Measurements from ENCODE around the gene MAP6.

MAP6 gene

DNA sequence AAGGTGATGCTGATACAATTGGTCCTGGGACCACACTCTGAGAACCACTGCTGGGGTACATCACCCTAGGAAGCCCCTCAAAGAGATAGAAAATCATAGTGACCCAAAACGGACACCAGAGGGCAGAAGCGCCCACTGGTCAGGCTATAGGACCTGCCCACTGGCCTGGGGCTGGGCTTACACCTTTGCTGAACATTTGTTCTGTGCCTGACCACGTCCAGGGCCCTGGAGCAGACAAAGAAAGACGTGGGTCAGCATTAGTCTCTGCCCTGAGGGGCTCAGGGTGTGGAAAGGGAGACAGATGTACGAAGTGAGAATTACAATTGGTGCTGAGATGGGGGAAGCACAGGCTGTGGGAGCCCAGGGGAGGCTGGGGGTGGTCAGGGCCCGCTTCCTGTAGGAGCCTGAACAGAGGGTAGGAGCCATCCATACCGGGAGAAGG, 121.2 kb downstream of the MAP6 start:
- DNase-seq, result no peak

DNA sequence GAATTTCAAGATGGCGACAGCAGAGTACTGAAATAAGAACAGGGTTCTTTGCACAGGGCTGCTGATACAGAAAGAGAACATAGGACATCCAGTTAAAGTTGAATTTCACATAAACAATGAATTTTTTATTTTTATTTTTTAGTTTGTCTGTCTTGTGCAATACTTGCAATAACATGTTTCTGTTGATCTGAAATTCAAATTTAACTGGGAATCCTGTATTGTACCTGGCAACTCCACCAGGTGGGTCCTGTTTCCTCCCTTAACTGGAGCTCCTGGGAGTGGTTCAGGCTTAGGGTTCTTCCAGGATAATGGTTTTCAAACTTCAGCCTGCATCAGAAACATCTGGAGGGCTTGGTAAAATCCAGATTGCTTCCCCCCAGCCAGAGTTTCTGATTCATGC, 121.7 kb downstream of the MAP6 start:
- no peak for DNase-seq

DNA sequence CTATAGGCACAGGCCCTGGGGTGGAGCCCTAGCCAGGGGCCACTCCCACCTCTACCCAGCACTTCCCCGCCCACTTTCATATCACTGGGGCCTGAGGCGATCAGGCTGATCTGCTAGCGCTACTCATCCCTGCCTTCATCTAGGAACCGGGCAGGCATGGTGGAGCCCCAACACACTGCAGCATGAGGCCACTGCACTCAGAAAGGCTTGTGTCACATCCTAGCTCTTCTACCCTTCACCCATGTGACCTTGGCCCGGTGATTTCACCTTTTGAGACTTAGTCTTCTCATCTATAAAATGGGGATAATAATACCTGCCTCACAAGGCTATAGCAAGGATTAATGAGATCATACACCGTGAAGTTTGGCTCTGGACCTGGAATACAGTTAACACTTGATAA, 125.0 kb downstream of the MAP6 start:
- no peak for DNase-seq

DNA sequence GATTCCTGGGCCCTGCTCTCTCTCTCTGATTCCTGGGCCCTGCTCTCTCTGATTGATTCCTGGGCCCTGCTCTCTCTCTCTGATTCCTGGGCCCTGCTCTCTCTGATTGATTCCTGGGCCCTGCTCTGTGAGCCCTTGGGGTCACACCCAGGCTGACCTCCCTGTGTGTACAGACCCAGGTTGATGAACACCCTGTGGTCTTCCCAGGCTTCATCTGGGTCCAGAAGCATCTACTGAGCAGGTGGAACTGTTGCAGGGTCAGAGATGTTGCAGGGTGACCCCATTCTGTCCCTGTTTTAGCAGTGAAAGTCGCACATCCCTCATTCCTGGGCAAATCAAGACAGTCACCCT, 126.8 kb downstream of the MAP6 start:
- DNase-seq, result no peak

DNA sequence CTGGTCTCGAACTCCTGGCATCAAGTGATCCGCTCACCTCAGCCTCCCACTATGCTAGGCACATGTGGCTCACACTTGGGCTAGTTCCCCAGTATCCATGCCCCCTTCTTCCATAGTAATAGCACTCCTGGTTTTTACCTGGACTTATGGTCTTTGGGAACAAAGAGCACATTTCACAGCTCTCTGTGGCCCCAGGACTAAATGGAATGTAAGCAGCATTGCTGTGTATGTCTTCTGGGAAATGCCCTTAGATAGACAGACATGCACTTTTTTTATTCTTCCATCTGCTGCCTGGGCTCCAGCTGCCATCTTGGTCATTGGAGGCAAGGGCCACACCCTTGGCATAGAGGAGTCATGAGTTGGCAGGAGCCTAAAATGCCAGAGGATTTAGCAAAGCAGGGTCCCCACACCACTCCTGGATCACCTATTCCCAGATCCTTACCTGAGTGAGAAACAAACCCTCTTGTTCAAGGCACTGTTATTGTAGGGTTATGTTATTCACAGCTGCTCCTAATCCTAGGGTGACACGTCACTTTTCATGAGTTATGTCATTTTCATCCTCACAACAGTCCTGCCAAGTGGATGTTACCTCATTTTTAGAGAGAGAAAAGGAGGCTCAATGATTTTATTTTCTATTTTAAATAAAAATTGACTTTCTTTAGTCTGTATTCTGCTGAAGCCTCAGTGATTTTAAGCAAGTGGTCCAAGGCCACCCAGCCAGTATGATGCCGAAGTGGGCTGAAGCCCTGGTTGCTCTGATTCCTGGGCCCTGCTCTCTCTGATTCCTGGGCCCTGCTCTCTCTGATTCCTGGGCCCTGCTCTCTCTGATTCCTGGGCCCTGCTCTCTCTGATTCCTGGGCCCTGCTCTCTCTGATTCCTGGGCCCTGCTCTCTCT, 127.4 kb downstream of the MAP6 start:
- no peak for DNase-seq

DNA sequence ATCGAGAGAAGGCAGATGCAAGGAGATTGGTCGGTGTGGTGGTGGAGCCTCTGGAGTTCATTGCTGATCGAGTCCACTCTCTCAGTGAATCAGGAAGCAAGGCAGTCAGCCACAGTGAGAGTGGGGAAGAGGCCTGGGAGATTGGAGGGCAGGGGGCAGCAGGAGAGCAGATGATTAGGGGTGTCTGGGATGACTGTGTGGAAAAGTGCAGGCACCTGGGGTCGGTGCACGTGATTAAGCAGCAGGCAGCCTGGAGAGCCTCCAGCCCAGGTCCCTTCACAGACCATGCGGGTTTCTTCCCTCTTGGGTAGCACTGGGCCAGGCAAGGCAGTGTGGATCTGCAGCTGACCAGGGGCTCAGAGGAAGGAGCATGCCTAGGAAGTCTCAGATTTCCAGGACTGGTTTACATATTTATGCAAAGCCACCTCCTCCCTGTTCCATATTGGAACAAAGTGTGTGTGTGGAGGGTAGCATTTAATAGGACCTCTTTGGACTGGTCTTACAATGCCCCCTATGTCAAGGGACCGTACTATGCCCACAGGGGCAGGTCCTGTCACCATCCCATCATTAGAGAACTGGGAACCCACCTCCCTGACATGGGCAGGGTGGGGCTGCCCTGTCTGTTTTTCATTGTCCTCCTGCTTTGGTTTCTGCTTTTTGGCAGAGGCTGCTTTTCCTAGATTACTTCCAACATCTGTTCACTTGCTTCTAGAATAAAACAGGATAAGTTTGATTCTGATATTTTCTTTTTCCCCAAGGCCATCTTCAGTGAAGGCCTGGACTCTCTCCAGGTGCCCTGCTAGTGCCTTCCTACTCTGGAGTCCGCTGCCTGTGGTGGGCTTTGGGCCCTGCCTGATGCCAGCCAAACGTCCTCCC, 129.1 kb downstream of the MAP6 start:
- DNase-seq, result no peak

DNA sequence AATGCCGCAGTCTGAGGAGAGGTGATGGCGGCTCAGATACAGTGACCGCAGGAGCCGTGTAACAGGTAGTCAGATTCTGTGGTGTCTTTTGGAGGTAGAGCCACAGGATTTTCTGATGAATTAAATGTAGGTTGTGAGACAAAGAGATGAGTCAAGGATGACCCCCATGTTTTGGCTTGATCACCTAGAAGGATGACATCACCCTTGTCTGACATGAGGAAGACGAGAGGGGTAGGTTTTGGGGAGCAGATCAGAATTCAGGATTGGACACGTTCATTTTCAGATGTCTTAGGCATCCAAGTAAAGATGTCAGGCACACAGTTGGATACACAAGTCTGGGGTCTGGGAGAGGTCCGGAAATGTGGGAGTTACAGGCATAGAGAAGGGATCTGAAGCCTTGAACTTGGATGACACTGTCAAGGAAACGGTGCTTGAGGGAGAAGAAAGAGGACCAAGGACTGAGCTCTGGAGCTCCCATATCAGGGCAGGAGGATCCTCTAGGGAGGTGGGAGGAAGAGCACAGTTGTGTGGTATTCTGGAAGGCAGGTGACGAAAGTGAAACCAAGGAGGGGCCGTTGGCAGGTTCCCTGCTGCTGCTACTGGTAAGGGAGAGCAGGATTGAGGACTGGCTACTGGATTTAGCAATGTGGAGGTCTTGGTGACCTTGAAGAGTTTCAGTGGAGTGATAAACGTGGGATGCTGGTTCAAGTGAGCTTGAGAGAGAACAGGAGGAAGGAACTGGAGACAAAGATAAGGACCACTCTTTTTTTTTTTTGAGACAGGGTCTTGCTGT, 130.5 kb downstream of the MAP6 start:
- no peak for DNase-seq

DNA sequence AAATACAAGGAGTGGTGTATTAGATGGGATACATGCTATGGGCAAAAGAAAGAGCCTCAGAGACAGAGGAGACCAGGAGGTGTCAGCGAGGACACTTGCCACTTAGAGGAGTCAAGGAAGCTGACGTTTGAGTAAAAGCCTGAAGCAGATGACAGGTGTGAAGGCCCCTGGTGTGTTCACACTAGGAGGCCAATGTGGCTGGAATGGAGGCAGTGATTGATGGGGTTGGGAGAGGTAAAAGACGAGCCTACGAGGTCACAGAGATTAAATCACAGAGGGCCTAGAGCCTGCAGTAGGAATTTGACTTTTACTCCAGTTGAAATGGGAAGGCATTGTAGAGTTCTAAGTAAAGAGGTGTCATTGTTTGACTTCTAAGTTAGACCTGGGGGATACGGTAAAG, 131.1 kb downstream of the MAP6 start:
- no peak for DNase-seq
